GM18858 (cell line): ENCODE measurements around the gene KIF21B.

Experiments
- ATAC-seq: cut with Tn5 transposase; IDR thresholded peaks from one replicate; pipeline ENCODE4 v1.9.1; 2021; ENCODE audit not compliant: unreplicated experiment

The KIF21B gene

DNA sequence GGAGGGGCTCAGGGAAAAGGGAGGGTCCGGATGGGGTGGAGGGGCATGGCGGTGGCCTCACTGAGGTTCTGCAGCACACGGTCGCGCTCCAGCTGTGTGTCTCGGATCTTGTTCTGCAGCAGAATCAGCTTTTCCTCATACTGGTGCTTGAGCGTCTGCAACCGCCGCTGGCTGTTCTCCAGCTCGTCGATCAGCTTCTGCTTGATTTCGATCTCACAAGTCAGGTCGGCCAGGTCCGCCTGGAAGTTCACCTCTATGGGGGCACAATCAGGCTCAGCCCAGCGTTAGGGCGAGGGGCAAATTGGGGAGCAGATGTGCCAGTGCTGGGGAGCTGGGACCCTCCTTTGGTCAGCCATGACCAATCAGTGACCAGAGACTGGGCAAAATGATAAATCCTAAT lies 25.2 kb downstream of the KIF21B start:
- ATAC-seq: no peak

DNA sequence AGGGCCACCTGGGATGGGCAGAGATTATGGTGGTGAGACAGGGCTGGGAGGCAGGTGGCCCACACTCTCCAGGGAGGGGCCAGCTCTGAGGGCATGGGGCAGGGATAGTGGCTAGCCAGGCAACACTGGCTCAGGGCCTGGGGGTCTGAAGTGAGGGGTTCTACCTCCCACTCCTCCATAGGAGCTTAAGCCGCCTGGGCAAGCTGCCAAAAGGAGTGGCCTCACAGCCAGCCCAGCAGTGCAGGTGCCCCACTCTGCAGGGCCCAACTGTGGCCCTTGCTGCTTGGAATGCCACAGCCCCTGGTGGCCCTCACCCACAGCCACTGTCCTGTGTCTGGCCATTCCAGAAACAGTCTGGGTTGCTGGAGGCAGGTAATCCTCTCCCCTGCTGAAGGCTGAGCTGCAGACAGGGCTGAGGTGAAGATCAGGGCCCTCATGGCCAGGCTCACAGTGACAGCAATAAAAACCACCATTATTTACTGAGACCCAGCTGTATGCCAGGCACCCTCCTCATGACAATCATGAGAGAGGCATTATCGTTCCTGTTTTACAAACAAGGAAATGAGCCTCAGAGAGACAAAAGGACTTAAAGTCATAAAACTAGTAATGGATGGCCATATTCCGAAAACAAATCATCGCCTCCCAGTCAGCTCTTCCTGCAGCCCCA lies 31.0 kb downstream of the KIF21B start:
- no peak for ATAC-seq

DNA sequence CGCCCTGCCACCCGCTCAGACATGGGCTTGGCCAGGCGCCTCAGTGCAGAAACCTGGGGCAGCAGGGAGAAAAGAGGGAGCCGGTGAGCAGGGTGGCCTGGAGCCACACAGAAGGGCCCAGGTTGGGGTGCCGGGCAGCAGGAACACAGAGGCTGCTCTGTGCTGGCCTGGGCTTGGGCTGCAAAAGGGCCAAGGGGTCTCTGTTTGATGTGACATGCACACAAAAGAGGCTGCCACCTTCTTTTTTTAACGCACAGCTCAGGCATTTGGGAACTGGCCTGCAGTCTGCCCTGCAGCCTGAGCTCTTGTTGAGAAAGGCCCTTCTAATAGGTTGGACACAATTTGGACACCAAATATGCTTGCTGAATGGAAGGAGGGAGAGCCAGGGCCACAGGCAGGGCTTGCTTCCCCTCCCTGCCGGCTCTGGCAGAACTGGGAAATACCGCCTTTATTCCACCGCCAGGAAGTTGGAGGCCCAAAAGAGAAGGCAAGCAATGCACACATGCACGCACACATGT lies 32.4 kb downstream of the KIF21B start:
- ATAC-seq: no peak

DNA sequence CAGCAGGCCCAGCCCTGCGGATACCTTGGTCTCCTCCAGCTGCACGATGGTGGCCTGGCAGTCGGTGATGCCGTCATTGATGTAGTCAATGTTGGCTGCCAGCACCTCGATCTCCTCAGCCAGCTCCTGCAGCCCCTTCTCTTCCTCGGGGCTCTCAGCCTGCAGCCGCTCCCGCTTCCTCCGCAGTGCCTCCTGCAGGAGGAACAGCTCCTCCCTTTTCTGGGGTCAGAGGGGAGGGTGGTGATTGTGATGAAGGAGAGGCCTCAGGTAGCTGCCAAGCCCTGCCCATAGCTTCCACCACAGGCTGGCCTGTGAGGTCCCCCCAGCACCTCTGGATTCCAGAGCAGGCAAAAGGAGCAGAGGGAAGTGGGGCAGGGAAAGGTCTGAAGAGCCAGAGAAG lies 33.4 kb downstream of the KIF21B start:
- no peak for ATAC-seq

DNA sequence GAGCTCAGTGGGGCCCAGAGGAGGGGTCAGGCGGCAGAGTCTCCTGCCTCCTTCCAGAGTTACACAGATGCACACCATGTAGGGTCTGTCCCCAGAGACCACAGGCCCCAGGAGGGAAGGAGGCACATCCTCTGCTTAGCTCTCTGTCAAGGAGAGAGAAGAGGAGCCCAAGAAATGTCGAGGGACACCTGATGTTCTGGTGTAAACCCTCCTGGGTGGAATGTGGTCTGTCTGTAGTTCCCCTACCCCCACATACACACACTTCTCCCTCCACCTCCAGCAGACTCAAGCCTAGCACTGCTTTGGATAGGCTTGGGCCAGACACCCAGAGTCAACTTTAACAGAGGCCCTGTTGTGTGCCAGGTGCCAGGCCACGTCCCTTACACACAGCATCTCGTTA lies 34.2 kb downstream of the KIF21B start:
- no peak for ATAC-seq

DNA sequence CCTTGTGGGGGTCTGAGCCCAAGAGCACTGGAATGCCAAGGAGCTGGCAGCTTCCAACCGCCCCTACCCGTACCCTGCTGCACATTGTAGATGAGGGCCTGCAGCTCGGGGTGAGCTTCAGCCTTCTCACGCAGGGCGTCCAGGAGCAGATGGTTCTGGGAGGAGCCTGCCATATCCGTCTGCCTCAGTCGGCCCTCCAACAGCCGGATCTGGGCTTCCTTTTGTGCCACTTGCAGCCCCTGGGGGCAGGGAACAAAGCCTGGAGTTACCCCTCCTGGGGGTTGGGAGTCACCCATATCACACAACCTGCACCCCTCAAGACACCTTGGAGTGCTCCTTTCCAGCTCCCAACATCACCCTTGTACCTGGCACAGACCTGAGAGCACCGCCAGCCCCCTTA lies 34.8 kb downstream of the KIF21B start:
- no peak for ATAC-seq

DNA sequence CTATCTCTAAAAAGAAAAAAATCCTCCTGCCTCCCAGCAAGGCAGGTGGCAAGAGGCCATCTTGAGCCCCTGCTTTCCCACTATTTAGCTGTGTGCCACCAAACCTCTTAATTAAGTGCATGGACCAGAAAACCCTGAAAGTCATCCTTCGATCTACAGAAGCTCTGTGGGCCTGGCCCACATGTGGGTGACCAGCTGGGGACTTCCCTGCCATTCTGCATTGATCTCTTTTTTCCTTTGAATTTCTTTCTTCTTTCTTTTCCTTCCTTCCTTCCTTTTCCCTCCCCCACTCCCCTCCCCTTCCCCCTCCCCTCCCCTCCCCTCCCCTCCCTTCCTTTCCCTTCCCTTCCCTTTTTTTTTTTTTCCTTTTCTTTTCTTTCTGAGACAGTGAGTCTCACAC lies 38.0 kb downstream of the KIF21B start:
- ATAC-seq: no peak

DNA sequence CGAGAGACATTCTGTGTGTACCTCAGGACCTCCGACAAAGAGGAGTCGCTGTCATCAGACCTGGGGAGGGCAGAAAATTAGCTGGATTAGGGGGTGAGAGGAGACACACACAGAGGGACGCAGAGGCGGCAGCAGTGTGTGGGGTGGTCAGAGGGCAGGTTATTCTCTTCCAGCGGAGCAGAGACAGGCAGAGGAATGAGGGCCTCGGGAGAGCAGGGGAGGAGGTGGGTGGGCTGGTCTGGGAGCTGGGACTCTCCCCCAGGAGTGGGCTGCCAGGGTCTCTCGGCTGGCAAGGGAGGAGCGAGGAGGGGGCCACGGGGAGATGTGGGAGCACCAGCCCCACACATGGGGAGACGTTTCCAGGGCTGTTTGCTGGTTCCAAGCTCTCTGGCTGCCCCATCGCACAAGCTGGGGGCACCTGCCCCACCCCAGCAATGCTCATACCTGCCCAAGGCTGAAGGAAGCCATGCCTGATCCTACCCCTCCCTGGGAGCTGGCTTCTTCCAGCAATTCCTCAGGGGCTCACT lies 40.4 kb downstream of the KIF21B start:
- no peak for ATAC-seq

DNA sequence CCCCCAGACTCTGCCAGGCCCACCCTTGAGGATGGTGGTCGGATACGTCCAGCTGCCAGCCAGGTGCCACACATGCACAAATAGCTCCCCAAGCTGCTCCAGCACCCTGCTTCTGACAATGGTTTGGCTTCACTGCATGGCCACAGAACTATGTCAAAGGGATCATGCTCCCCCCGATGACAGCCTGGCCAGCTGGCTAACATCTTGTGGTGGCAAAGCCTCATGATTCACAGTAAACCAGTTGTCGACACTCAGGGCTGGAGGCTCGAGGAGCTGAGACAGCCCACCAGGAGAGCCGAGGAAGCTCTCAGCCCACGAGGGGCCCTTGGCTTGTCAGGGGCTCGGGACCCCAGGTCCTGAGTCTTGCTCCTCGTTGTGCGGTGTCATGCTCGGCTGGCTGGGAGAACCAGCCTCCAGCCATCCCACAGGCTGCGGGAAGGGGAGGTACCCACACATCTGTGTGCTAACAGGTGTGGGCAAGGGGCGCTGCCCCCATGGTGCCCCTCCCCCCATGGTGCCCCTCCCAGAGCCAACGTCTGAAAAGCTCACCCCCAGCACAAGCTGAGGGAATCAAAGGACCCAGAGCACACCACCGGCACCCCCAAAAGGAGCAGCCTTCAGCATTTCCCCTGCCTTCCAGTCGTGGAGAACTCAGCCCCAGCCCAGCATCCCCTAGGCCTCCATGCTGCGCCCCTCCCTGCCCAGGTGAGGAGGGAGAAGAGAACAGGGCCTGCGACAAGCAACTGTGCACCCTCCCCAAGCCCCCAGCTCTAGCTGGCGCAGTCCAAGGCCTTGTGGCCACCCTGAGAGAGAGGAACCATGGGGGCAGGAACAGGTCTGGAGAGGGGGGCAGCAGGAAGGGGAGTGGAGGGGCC lies 41.2 kb downstream of the KIF21B start:
- no peak for ATAC-seq

DNA sequence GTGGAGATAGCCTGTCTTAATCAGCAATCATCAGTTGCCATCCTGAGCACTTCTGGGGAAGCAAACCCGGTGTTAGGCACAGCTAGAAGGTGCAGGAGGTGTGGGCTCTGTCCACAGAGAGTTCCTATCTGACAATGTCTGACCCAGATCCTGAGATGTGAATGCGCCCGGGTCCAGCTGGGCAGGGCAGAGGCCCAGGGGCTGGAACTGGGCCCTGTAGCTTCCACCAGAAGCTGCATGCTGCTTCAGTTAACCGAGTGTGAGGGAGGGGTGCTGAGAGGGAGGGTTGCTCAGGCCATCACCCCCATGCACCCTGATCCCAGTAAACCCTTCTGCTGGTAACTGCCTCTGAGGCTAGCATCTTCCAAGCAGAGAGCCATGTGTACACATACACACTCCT lies 42.2 kb downstream of the KIF21B start:
- no peak for ATAC-seq

DNA sequence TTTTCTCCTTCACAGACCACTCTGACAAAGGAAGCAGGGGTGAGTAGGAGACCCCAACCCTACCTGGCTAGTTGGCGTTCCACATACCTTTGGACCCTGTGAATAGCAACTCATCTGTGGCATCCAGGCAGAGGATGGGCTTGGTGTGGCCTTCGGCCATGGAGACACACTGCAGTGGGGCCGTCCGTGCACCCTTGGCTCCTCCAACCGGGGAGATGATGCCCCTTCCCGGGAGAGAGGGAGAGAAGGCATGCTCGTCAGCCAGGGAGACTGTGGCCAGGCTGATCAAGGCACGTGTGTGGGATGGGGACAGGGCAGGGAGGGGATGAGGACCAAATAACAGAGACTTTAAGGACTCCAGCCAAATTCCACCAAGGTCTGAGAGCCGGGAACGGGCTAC lies 42.6 kb downstream of the KIF21B start:
- ATAC-seq: no peak

DNA sequence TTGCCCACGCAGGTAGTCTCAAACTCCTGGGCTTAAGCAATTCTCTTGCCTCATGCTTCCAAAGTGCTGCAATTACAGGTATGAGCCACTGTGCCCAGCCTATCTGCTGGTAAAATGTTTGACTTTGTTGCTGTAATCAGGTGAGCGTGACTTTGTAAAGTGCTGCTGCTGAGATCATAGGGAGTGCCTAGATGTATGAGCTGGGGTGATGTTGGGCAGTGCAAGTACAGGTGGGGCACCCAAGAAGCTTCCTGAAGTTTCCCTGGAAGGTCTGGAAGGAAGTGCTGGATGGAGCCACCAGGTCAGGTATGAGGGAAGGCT lies 43.1 kb downstream of the KIF21B start:
- ATAC-seq: no peak

DNA sequence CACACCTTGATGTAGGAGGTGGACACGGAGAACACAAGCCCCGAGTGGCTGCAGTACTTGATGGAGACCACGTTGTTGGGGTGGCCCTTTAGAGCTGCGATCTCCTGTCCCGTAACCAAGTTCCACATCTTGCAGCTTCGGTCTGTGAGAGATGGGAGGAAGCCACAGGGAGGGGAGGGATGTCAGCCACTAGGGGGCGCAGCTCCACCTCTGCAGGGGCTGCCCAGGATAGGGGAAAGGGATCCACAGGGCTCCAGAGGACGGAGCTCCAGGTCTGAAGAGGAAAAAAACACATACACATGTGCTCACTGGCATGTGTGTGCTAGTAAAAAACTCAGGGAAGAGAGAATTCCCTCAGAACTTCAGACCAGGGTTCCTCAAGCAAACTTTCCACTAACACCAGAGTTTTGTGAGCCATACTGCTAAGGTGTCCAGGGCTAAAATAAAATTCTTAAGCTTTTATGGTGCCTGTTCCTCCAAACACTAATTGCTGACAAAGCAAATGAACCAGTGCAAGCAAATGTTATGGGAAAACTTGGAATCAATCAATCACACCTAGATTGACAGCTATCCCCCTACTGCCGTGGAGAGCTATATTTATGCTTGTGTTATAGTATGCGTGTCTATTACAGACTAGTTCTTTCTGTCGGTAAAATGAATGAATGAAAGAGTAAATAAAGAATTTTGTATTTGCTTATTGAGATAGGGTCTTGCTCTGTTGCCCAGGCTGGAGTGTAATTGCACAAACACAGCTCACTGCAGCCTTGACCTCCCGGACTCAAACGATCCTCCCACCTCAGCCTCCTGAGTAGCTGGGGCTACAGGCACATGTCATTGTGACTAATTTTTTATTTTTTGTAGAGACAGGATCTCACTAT lies 43.7 kb downstream of the KIF21B start:
- ATAC-seq: no peak

DNA sequence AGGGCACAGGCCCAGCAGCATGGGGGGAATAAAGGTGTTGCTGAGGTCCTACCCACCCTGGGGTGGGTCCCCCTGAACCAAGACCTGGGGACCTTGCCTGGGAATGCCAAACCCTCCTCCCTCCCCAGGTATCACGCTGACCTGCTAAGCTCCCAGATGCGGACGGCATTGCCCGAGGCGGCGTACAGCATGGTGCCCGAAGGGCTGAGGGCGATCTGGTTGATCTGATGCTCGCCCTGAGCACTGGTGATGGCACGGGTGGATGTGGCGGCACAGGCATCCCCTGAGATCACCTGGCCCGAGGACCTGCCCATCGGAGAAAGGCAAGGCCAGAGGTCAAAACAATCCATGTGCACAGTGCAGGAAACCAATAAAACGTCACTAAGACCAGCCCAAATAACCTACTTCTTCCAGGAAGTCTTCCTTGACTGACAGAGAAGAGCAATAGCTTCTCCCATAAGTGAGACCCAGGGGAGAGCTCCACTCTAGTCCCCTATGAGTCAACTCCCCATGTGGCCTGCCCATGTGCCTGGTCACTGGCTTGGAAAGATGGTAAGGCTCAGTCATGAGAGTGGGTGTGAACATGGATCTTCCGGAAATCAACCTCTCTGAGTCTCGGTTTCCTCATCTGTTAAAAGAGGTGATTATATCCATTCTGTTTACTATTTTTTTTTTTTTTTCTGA lies 46.3 kb downstream of the KIF21B start:
- ATAC-seq: no peak

DNA sequence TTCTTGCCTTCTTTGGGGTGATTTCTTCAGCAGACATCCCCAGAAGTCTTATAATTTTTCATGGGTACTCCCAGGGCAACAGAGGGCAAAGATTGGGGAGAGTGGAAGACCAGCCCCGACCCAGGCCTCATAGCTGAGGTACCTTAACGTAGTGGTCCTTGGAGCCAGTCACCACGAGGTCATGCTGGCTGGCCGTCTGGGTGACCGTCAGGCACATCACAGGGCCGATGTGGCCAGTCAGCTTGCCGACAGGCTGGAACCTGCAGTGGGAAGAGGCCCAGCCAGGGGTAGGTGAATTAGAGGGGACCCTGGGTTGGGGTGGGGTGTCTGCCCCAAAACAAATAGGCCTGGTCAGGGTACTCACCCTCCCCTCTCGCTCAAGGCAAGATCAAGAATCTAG lies 46.9 kb downstream of the KIF21B start:
- ATAC-seq: no peak

DNA sequence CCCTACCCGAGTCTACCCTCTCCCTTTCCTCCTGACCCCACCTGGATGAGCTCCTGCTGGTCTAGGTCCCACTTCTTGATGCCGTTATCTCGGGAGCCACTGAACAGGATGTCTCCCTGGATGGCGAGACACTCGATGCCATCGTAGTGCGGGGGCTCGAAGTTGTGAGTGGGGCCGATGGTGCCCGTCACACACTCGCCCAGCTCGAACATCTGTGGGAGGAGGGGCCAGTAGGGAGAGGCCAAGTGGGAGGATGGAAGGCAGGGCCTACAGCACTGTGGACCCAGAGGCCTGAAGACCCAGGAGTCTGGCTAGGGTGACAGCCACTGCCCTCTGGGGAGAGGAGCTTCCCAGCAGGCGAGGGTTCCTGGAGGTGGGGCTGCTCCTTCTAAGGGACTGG lies 48.1 kb downstream of the KIF21B start:
- no peak for ATAC-seq

DNA sequence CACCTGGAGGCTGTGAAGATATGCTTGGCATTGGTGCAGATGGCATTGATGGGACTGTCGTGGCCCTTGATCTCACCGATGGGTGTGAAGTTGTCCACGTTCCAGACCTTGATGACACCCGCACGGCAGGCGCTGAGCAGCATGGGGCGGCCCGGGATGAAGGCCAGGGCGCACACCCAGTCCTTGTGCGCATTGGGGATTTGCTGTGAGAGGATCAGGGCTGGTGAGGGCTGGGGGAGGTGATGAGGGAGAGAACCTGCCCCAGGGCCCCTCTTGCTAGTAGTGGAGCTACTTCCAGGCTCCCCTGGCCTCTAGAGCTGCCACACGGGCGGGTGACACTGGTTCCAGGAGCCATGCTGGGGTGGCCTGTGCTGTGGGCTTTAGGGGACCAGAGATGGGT lies 48.8 kb downstream of the KIF21B start:
- ATAC-seq: no peak

DNA sequence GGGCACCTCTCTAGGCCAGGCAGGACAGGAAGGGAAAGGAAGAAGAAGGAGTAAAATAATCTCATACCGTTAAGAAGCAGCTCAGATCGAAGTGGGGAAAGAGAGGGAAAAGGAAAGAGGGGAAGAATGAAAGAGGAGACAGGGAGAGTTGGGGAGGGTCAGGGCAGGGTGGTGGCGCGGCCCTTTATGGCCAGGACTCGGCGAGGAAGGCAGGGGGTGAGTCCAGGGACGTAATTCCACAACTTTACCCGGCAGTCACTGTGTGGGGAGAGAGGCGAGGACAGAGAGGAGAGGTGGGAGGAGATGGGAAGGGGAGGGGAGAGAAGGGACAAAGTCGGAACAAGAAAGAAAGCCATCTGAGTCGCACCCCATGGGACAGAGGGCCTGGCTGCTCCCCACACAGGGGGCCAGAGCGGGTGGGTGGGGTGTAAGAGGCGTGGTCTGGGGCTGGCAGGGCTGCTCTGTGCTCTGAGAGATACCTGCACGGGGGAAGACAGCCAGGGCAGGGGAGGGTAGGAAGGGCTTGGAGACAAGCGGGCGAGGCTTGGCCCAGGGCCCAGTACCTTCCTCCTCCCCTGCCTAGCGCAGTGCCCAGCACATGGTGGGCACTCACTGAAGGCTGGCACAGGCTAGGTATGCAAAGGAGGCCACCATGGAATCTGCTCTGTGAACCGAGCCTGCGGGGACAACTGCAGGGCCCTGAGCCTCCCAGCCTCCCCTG lies 49.4 kb downstream of the KIF21B start:
- no peak for ATAC-seq

DNA sequence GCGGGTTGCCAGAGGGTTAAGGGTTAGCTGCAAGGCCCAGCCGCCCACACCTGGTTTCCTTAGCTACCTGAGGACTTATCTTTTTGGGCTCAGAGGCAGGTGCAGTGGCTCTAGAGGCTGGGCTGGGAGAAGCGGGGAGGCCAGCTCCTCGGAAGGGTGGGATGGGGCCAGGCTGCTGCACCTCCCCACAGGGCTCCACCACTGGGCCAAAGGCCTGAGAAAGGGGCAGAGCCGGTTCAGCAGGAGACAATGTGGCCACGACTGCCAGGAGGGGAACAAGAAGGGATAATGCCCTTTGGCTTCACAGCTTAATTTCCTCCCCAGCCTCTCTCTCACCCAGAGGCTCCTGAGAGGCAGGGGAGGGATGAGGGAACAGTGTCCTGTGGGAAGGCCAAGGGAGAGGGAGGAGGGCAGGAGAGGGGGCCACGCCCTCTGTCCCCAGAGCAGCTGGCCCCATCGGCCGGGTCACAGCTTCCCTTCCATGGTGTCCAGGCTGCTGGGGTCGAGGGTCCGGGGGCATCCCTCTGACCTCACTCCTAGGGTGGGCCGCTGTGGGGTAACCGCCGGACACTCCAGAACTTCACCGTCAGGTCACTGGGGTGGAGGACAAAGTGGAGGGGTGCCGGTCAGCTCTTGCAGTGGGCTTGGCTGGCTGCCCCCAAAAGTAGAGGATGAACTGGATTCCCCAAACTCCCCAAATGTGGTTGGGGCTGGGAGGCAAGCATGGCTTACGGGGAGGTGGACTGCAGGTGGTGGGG lies 50.4 kb downstream of the KIF21B start:
- no peak for ATAC-seq
